Prostate gland (tissue), 2 donors: ENCODE results near the gene OAS3. TPM values are rescaled to one million over a fixed set of nuclear protein-coding genes. Genes with fewer than 3 reads are reported as not detected.

Experiments used
- DNase-seq: peaks from one replicate; pipeline ENCODE4 v3.0.0-alpha.2; 2019; ENCODE audit warnings: low spot score
- H3K27ac ChIP-seq, 2 donors: fragments of 200-600 bp; sonication (generic); 2 replicates each; pipeline ENCODE4 v1.5.1; 2017 to 2019
- H3K27me3 ChIP-seq: fragments of 200-600 bp; sonication (generic); replicated peaks from 2 replicates; pipeline ENCODE4 v1.5.1; 2019; ENCODE audit not compliant: insufficient read depth
- H3K36me3 ChIP-seq, 2 donors: fragments of 200-600 bp; sonication (generic); 1 replicate in 1 of 2; 2 replicates in 1 of 2; pipeline versions ENCODE4 v1.5.1 to v1.8.1; 2017 to 2019
- H3K4me1 ChIP-seq: fragments of 200-600 bp; sonication (generic); replicated peaks from 2 replicates; pipeline ENCODE4 v1.5.1; 2019
- H3K4me3 ChIP-seq, 2 donors: fragments of 200-600 bp; sonication (generic); 2 replicates each; pipeline ENCODE4 v1.5.1; 2017 to 2019
- H3K9me3 ChIP-seq: fragments of 200-600 bp; sonication (generic); 2 replicates; pipeline ENCODE4 v1.5.1; 2017
- POLR2A ChIP-seq: fragments of 450-650 bp; IDR thresholded peaks from one replicate; pipeline ENCODE4 v1.6.1; 2016; ENCODE audit warnings: antibody characterized with exemption, mild to moderate bottlenecking
- POLR2AphosphoS5 ChIP-seq: sonication (generic); formaldehyde crosslinking; IDR thresholded peaks from one replicate; pipeline ENCODE4 v1.6.1; 2017; ENCODE audit warnings: antibody characterized with exemption
- WGBS: methylation state at CpG from one replicate; pipeline ENCODE4 v1.1.5; 2018; 5-methylcytosine and 5-hydroxymethylcytosine counted together
- intact Hi-C: fragments of 100-400 bp; cut with DNase I; formaldehyde crosslinking; loops from one replicate; pipeline ENCODE4 v1.14.2; 2022
- total RNA-seq, 2 donors: library from RNA; depleted of rRNA; stranded (reverse); fragments of >200 nt; gene quantifications; one replicate each; pipeline ENCODE4 v1.1.0, GENCODE V29; 2016
- TF ChIP-seq, protein P1 (sequence below), 4 experiments: fragments of 200-600 bp in 2 of 4; fragments of 450-650 bp in 2 of 4; sonication (generic) in 2 of 4; IDR thresholded peaks; 1 replicate in 3 of 4; 2 replicates in 1 of 4; pipeline ENCODE4 v1.5.1; 2016 to 2019; ENCODE audit warnings: antibody characterized with exemption in 4 of 4, mild to moderate bottlenecking in 2 of 4, moderate library complexity in 2 of 4

Gene OAS3, protein sequence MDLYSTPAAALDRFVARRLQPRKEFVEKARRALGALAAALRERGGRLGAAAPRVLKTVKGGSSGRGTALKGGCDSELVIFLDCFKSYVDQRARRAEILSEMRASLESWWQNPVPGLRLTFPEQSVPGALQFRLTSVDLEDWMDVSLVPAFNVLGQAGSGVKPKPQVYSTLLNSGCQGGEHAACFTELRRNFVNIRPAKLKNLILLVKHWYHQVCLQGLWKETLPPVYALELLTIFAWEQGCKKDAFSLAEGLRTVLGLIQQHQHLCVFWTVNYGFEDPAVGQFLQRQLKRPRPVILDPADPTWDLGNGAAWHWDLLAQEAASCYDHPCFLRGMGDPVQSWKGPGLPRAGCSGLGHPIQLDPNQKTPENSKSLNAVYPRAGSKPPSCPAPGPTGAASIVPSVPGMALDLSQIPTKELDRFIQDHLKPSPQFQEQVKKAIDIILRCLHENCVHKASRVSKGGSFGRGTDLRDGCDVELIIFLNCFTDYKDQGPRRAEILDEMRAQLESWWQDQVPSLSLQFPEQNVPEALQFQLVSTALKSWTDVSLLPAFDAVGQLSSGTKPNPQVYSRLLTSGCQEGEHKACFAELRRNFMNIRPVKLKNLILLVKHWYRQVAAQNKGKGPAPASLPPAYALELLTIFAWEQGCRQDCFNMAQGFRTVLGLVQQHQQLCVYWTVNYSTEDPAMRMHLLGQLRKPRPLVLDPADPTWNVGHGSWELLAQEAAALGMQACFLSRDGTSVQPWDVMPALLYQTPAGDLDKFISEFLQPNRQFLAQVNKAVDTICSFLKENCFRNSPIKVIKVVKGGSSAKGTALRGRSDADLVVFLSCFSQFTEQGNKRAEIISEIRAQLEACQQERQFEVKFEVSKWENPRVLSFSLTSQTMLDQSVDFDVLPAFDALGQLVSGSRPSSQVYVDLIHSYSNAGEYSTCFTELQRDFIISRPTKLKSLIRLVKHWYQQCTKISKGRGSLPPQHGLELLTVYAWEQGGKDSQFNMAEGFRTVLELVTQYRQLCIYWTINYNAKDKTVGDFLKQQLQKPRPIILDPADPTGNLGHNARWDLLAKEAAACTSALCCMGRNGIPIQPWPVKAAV
- 10 to 100 TPM in 1 of 2 donors, 1 to 10 TPM in 1; 8.7 to 11.2 TPM for total RNA-seq

DNA sequence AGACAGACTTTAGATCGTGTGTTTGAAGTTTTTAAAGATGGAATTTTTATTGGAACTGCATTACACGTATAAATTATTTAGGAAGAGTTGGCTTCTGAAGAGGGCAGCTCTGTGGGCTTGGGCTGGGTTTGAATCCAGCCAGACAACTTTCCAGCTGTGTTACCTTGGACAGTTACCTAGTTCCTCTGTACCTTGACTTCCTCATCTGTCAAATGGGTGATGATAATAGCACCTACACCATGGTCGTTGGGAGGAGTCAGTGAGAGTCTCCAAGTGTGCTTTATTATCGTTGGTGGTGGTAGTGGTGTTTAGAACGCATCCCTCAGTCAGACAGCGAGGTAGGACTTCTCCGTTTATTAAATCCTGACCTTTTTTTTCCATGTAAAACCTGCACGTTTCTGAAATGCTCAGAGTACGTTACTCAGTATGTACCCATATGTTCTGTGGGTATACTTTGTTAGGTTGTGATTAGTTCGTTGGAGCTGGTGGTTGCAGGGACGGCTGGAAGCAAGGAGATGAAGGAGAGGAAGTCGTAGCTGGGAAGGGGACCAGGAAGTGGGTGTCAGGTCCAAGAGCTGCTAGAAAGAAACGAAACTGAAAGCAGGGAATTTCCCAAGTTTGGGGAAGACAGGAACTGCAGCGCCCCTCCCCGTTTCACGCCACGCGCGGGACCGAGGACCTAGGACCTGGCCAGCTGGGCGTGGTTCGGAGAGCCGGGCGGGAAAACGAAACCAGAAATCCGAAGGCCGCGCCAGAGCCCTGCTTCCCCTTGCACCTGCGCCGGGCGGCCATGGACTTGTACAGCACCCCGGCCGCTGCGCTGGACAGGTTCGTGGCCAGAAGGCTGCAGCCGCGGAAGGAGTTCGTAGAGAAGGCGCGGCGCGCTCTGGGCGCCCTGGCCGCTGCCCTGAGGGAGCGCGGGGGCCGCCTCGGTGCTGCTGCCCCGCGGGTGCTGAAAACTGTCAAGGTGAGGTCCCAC, at the start of gene OAS3:
OAS3 (plus strand) TSS at position 734 of the 979 bp plus-strand sequence; CDS start at position 791, 57 bp downstream.
- intact Hi-C loops: no loop called here
- WGBS: 9% methylated on average over 34 of the region's 50 CpGs
- H3K36me3 ChIP-seq: no peaks in the 10 kb centered on the region
- no peaks in the 10 kb centered on the region for H3K27me3 ChIP-seq
- H3K4me3 ChIP-seq: peak within 1 kb of the TSS; percentile 48 to 53
- H3K27ac ChIP-seq: peak within 1 kb of the TSS; percentile 67 to 74
- peak; percentile 78 for DNase-seq
- peaks cover 7% of the 10 kb centered on the region for H3K4me1 ChIP-seq
- TF ChIP-seq, protein P1, sequence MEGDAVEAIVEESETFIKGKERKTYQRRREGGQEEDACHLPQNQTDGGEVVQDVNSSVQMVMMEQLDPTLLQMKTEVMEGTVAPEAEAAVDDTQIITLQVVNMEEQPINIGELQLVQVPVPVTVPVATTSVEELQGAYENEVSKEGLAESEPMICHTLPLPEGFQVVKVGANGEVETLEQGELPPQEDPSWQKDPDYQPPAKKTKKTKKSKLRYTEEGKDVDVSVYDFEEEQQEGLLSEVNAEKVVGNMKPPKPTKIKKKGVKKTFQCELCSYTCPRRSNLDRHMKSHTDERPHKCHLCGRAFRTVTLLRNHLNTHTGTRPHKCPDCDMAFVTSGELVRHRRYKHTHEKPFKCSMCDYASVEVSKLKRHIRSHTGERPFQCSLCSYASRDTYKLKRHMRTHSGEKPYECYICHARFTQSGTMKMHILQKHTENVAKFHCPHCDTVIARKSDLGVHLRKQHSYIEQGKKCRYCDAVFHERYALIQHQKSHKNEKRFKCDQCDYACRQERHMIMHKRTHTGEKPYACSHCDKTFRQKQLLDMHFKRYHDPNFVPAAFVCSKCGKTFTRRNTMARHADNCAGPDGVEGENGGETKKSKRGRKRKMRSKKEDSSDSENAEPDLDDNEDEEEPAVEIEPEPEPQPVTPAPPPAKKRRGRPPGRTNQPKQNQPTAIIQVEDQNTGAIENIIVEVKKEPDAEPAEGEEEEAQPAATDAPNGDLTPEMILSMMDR (IDR thresholded peaks at IDR 0.05): no peak
- TF ChIP-seq POLR2AphosphoS5 (peak; percentile 77), POLR2A (no peak)
- H3K9me3 ChIP-seq: no peaks in the 10 kb centered on the region

DNA sequence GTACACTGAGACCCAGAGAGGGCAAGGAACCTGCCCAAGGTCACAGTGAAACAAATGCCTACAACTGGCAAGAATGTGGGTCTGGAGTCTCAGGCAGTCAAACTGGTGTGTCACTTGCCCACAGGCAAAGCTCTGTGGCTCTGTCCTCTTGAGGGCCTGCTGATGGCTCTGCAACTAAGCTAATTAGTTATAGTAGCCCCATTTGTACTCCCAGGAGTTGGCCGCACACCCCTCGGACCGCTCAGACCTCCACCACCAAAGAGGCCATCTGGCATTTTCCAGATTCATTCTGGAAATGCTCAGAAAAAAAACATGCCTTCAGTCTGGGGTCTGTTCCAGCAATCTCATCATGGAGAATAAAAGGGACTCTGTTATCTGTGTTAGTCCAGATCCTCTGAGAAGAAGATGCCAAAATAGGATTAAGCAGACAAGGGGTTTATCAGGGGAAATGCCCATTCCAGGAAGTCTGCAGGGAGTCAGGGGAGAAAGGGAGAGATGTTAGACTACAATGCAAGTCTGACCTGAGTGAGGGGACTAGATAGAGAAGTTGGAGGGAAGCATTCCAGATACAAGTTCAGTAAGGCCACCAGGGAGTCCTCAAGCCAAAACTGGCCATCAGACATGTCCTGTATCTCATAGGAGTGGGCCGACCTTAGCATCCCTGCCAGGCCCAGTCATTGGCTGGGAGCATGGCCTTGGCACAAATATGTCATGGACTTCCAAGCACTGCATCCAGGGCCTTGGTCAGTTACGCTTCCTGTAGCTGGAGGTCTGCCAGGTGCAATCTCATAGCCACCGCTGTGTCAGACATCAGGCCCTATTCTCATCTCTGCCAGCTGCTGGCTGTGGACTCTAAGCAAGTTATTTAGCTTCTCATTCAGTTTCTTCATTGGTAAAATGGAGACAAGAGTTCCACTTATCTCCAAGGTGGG, 46.9 kb upstream of the OAS3 start:
- DNase-seq: no peak
- no peak overlapping the region for H3K4me3 ChIP-seq
- no peak overlapping the region for H3K27ac ChIP-seq
- intact Hi-C loops: no loop called here
- H3K4me1 ChIP-seq: no peaks in the 10 kb centered on the region
- no peaks in the 10 kb centered on the region for H3K9me3 ChIP-seq
- TF ChIP-seq, protein P1 (IDR thresholded peaks at IDR 0.05): no peak
- TF ChIP-seq POLR2AphosphoS5 (no peak), POLR2A (no peak)
- H3K36me3 ChIP-seq: no peaks in the 10 kb centered on the region
- WGBS: 71% methylated on average over 6 of the region's 6 CpGs
- no peaks in the 10 kb centered on the region for H3K27me3 ChIP-seq

DNA sequence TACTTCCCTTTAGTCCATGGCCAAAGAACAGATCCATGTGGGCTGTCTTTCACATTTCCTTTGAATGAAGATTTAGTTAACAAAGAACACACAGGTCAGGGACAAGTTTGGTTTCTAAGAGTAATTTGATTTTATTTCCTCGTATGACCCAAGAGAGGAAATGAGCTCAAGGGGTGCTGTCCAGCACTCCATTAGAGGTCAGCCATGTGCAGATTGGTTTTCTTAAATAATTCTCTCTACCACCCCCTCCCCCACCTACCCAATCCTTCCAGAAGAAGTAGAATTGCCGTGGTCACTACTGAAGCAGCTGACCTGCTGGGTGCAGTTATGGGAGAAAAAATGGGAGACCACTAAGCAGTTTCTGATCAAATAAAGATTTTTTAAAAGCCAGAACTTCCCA, 45.4 kb upstream of the OAS3 start:
- Histone ChIP-seq H3K4me1 (no peaks in the 10 kb centered on the region), H3K36me3 (no peaks in the 10 kb centered on the region), H3K4me3 (no peak overlapping the region), H3K27me3 (no peaks in the 10 kb centered on the region), H3K27ac (no peak overlapping the region), H3K9me3 (no peaks in the 10 kb centered on the region)
- 28% methylated on average over 2 of the region's 2 CpGs for WGBS
- no peak for DNase-seq
- intact Hi-C loops: no loop called here
- TF ChIP-seq POLR2A: no peak
- TF ChIP-seq POLR2AphosphoS5: no peak
- TF ChIP-seq, protein P1 (IDR thresholded peaks at IDR 0.05): no peak
